Caki2 (cell line): ENCODE results near the gene KLRB1. TPM values are rescaled to one million over a fixed set of nuclear protein-coding genes. Genes with fewer than 3 reads are reported as not detected.
"Not testable (repeated sequence)": the region's sequence is repeated elsewhere in the genome, so short reads cannot be mapped to it uniquely, and the experiment has no call there.

Experiments used
- DNase-seq: peaks from one replicate; pipeline ENCODE4 v3.0.0-alpha.2; 2015; ENCODE audit warnings: low read depth
- in situ Hi-C: cut with HindIII; loops from 2 replicates; pipeline ENCODE4 v1.10.0; 2016; ENCODE audit warnings: low sequenced_read_pairs, low pct_unique_long_range_greater_than_20kb, mixed read lengths
- total RNA-seq: library from RNA; depleted of rRNA; stranded (reverse); fragments of >200 nt; shearing (Covaris generic); gene quantifications from 2 replicates; pipeline ENCODE4 v1.2.3, GENCODE V29; 2014; ENCODE audit warnings: low replicate concordance; rRNA removed

The KLRB1 gene
- total RNA-seq, 1 experiment from 2014 or later = not detected

- in situ Hi-C loops = not testable (repeated sequence)
Observed at GRCh38 chr12:9577729-9578128, 30.0 kb downstream of the KLRB1 start.

DNA sequence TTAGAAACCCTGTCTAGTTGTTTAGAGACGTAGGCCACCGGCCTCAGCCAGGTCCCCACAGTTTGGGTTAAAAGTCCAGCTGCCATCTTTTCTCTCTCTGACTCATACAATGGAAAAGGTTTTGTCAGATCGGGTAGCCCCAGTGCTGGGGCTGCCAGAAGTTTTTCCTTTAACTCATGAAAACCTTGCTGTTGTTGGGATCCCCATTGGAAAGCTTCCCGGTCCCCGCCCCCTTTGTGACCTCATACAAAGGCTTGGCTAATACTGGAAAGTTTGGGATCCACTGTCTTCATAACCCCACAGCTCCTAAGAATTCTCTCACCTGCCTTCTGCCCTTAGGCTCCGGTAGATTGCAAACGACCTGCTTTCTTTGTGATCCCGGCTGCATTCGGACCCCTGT is 40.6 kb downstream of the KLRB1 start:
- DNase-seq, in situ Hi-C loops: not testable (repeated sequence)

More at GRCh38 chr12:9577729-9578128, 30.0 kb downstream of the KLRB1 start:
- DNase-seq = not testable (repeated sequence)

- DNase-seq, in situ Hi-C loops: not testable (repeated sequence)
Observed at GRCh38 chr12:9566113-9566512, 41.6 kb downstream of the KLRB1 start.

DNA sequence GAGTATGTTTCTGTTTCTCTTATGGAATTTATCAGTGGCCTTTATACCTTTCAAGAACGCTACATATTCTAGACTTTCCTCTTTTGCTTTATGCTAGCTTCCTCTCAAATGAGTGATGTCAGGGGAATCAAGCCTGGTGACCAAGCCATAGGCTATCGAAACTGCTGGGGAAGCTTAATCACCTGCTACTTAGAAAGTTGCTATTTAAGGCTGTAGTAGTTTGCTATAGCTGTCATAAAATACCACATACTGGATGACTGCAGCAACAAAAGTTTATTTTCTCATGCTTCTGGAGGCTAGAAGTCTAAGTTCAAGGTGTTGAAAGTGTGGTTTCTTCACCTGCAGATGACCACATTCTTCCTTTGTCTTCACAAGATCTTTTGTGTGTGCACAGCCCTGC is 43.3 kb downstream of the KLRB1 start:
- DNase-seq, in situ Hi-C loops: not testable (repeated sequence)

DNA sequence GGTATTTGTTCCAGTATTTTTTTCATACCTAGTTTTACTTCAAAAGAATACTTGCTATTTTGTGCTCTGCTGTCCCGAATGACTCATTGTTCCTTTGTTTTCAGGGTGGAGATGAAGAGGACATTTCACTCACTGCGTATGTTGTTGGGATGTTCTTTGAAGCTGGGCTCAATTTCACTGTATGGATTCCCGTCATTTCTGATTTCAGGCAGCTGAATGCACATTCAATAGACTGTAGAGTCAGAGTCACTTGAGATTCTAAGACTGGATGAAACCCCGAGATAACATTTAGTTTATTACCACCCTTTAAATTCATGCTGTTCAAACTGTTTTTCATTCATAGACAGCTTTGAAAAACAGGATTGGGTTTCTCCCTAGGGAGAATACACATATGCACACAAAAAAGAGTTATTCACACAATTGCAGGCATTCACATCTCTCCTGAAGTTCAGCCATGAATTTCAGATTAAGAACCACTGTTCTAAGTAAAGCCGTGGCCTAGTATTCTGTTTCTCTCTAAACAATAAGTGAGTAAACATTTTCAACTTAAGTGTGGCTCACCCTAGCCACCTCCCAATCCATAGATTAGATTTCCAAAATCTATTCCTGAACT is 44.8 kb downstream of the KLRB1 start:
- DNase-seq, in situ Hi-C loops: not testable (repeated sequence)

DNA sequence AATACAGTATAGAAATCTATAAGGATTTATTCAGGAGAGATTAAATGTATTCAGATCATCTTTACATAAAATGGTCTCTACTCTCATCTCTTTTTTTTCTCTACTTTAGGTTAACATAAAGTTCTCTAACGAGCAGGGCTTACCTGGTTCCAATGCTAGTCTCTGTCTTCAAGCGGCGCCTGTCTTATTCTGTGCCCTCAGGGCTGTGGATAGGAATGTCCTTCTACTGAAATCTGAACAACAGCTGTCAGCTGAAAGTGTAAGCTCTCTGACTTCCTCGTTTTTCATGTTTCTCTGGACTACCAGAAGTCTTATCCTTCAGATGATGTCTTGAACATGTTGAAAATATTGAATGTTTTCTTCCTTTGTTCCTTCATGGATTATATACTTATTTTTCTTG is 62.2 kb downstream of the KLRB1 start:
- in situ Hi-C loops, DNase-seq: not testable (repeated sequence)

Other genes with a start within 250 kb of the KLRB1 start
- 1.6 and 1.8 TPM in 2 replicates for gene CLEC2D, start 61.8 kb upstream of the KLRB1 start, total RNA-seq
- not detected in 2 replicates for gene CLECL1, start 125.2 kb upstream of the KLRB1 start, total RNA-seq
- gene CD69, start 153.0 kb upstream of the KLRB1 start, total RNA-seq = 0.71 and 4.1 TPM in 2 replicates
- gene KLRF1, start 219.6 kb upstream of the KLRB1 start, total RNA-seq = 1.2 TPM in 1 of 2 replicates, not detected in the other